Smooth muscle cell (in vitro differentiated cells): ENCODE measurements around the gene MRPL48. TPM values are rescaled to one million over a fixed set of nuclear protein-coding genes. Genes with fewer than 3 reads are reported as not detected.
"Not testable (repeated sequence)": the region's sequence is repeated elsewhere in the genome, so short reads cannot be mapped to it uniquely, and the experiment has no call there.

Experiments used
- DNase-seq: peaks from one replicate; lab custom pipeline; 2025; ENCODE audit not compliant: unreplicated experiment; lab: John Stamatoyannopoulos, UW
- H2AFZ ChIP-seq: fragments of 200-600 bp; sonication (generic); 2 replicates; pipeline ENCODE4 v1.6.0; 2016; ENCODE audit warnings: antibody characterized with exemption, low read depth, mild to moderate bottlenecking
- H3F3A ChIP-seq: fragments of 200-600 bp; sonication (generic); 2 replicates; pipeline ENCODE4 v1.6.0; 2017; ENCODE audit warnings: antibody characterized with exemption, low read depth
- H3K27ac ChIP-seq: fragments of 200-600 bp; sonication (generic); 2 replicates; pipeline ENCODE4 v1.5.1; 2016; ENCODE audit warnings: low read depth, mild to moderate bottlenecking
- H3K27me3 ChIP-seq: fragments of 200-600 bp; sonication (generic); 2 replicates; pipeline ENCODE4 v1.6.1; 2016; ENCODE audit warnings: low read depth, mild to moderate bottlenecking
- H3K36me3 ChIP-seq: fragments of 200-600 bp; sonication (generic); 2 replicates; pipeline ENCODE4 v1.5.1; 2016; ENCODE audit warnings: low read depth
- H3K4me1 ChIP-seq: fragments of 200-600 bp; sonication (generic); 2 replicates; pipeline ENCODE4 v1.5.1; 2016; ENCODE audit warnings: low read depth
- H3K4me2 ChIP-seq: fragments of 200-600 bp; sonication (generic); 2 replicates; pipeline ENCODE4 v1.6.0; 2016; ENCODE audit warnings: mild to moderate bottlenecking
- H3K4me3 ChIP-seq: fragments of 200-600 bp; sonication (generic); 2 replicates; pipeline ENCODE4 v1.5.1; 2016; ENCODE audit warnings: mild to moderate bottlenecking
- H3K79me2 ChIP-seq: fragments of 200-600 bp; sonication (generic); 2 replicates; pipeline ENCODE4 v1.6.0; 2016; ENCODE audit warnings: low read depth, mild to moderate bottlenecking
- H3K9ac ChIP-seq: fragments of 200-600 bp; sonication (generic); 2 replicates; pipeline ENCODE4 v1.6.0; 2016; ENCODE audit warnings: low read depth
- H3K9me3 ChIP-seq: fragments of 200-600 bp; sonication (generic); replicated peaks from 2 replicates; pipeline ENCODE4 v1.5.1; 2016; ENCODE audit warnings: low read depth
- H4K20me1 ChIP-seq: fragments of 200-600 bp; sonication (generic); 2 replicates; pipeline ENCODE4 v1.6.0; 2016; ENCODE audit warnings: low read depth
- WGBS: methylation state at CpG from one replicate; pipeline ENCODE4 v1.1.7; 2016; ENCODE audit warnings: low lambda C conversion rate; 5-methylcytosine and 5-hydroxymethylcytosine counted together
- polyA plus RNA-seq: library from polyadenylated mRNA; unstranded; fragments of >200 nt; fragmentation: Nextera tagmentation; extraction: Ambion mirVana; gene quantifications from 2 replicates; pipeline ENCODE4 v1.2.1, GENCODE V29; 2016
- total RNA-seq: library from RNA; depleted of rRNA; stranded (reverse); fragments of >200 nt; gene quantifications from 2 replicates; pipeline ENCODE4 v1.2.3, GENCODE V29; 2014
- TF ChIP-seq, protein P1 (sequence below): fragments of 200-600 bp; sonication (generic); IDR thresholded peaks from 2 replicates; pipeline ENCODE4 v1.5.1; 2017; ENCODE audit warnings: borderline replicate concordance, mild to moderate bottlenecking, antibody characterized with exemption; ENCODE audit not compliant: insufficient read depth, poor library complexity, severe bottlenecking

The MRPL48 gene
- total and polyA plus RNA-seq, 2 experiments from 2014 or later, result 26.4 to 65.3 TPM

DNA sequence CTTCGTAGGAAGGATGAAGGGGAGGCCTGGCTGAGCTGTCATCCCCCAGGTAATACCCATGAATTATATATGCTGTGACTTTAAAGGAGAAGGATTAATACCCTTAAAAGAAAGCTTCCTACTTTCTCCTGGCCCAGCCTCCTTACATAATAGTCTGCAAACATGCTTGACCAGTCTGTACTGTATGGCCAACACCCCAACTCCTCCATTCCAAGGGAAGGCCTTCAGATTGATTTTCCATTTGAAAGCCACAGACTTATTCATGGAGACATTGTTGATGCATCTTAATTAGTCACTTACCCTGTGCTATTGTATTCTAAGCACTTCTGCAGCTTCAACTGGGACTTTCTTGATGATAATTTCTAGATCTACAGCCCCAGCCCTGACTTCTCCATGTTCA, 91.1 kb downstream of the MRPL48 start:
- Histone ChIP-seq H3K9me3 (no peaks in the 10 kb centered on the region), H3K4me2 (no peak overlapping the region), H3K36me3 (no peaks in the 10 kb centered on the region), H3K9ac (no peak overlapping the region), H3K4me3 (no peak overlapping the region), H3F3A (no peaks in the 10 kb centered on the region), H3K27ac (no peak overlapping the region), H3K79me2 (peaks cover 23% of the 10 kb centered on the region), H3K4me1 (peaks cover 14% of the 10 kb centered on the region), H4K20me1 (no peaks in the 10 kb centered on the region), H3K27me3 (no peaks in the 10 kb centered on the region), H2AFZ (no peak overlapping the region)
- 77% methylated on average over 1 of the region's 1 CpG for WGBS
- TF ChIP-seq, protein P1, sequence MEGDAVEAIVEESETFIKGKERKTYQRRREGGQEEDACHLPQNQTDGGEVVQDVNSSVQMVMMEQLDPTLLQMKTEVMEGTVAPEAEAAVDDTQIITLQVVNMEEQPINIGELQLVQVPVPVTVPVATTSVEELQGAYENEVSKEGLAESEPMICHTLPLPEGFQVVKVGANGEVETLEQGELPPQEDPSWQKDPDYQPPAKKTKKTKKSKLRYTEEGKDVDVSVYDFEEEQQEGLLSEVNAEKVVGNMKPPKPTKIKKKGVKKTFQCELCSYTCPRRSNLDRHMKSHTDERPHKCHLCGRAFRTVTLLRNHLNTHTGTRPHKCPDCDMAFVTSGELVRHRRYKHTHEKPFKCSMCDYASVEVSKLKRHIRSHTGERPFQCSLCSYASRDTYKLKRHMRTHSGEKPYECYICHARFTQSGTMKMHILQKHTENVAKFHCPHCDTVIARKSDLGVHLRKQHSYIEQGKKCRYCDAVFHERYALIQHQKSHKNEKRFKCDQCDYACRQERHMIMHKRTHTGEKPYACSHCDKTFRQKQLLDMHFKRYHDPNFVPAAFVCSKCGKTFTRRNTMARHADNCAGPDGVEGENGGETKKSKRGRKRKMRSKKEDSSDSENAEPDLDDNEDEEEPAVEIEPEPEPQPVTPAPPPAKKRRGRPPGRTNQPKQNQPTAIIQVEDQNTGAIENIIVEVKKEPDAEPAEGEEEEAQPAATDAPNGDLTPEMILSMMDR, result no peak
- no peak for DNase-seq

GRCh38 chr11:73880449-73880848, 92.8 kb downstream of the MRPL48 start:
- not testable (repeated sequence) for DNase-seq, H3K9ac ChIP-seq, H3K4me2 ChIP-seq, H3K4me3 ChIP-seq, H2AFZ ChIP-seq, H3K9me3 ChIP-seq, H4K20me1 ChIP-seq, H3F3A ChIP-seq, H3K36me3 ChIP-seq, H3K27ac ChIP-seq, H3K27me3 ChIP-seq
- peaks cover 12% of the 10 kb centered on the region for H3K4me1 ChIP-seq
- peaks cover 10% of the 10 kb centered on the region for H3K79me2 ChIP-seq
- 68% methylated on average over 10 of the region's 10 CpGs for WGBS

DNA sequence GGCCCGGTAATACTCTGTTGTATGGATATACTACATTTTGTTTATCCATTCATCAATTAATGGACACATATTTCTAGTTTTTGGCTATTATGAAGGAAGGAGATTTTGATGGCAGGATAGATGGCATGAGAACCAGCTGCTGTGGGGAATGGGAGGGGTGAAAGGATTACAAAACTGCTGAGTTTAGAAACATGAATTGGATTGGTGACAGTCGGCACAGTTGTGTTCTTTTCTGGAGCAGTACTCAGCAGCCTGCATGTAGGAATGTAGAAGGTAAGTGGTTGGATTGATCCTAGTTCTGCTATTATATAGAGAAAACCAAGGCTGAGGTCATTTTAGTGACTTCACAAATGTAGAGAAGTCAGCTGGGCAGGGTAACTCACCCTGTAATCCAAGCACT, 96.2 kb downstream of the MRPL48 start:
- TF ChIP-seq, protein P1, result no peak
- Histone ChIP-seq H3K9me3 (no peaks in the 10 kb centered on the region), H3K4me2 (no peak overlapping the region), H3K27me3 (no peaks in the 10 kb centered on the region), H3K27ac (no peak overlapping the region), H3K4me1 (no peaks in the 10 kb centered on the region), H4K20me1 (no peaks in the 10 kb centered on the region), H3F3A (no peaks in the 10 kb centered on the region), H3K4me3 (no peak overlapping the region), H3K79me2 (no peaks in the 10 kb centered on the region), H3K9ac (no peak overlapping the region), H3K36me3 (no peaks in the 10 kb centered on the region), H2AFZ (no peak overlapping the region)
- WGBS, result 98% methylated on average over 2 of the region's 2 CpGs
- DNase-seq, result no peak

GRCh38 chr11:73888244-73888643, 100.6 kb downstream of the MRPL48 start:
- no peak overlapping the region for H3K4me3 ChIP-seq
- no peaks in the 10 kb centered on the region for H3K4me1 ChIP-seq
- H3K9ac ChIP-seq, result no peak overlapping the region
- H3K79me2 ChIP-seq, result no peaks in the 10 kb centered on the region
- no peak overlapping the region for H3K27ac ChIP-seq
- no peaks in the 10 kb centered on the region for H3K36me3 ChIP-seq
- no peaks in the 10 kb centered on the region for H3F3A ChIP-seq
- no peak for DNase-seq
- WGBS, result 92% methylated on average over 3 of the region's 3 CpGs
- H3K27me3 ChIP-seq, result no peaks in the 10 kb centered on the region
- H4K20me1 ChIP-seq, result no peaks in the 10 kb centered on the region
- TF ChIP-seq, protein P1, result no peak
- no peak overlapping the region for H3K4me2 ChIP-seq
- H3K9me3 ChIP-seq, result no peaks in the 10 kb centered on the region
- H2AFZ ChIP-seq, result no peak overlapping the region
